Bone marrow (tissue), 2 donors: ENCODE data around the gene NEURL1.
"Not testable (repeated sequence)": the region's sequence is repeated elsewhere in the genome, so short reads cannot be mapped to it uniquely, and the experiment has no call there.

Experiments used
- DNase-seq, 2 donors: peaks; one replicate each; lab custom pipeline; 2025; lab: John Stamatoyannopoulos, UW

Gene NEURL1

GRCh38 chr10:103493916-103494877 lies 692 bp downstream of the NEURL1 start:
- DNase-seq, result no peak

GRCh38 chr10:103495321-103495720 lies 1.8 kb downstream of the NEURL1 start:
- no peak for DNase-seq

DNA sequence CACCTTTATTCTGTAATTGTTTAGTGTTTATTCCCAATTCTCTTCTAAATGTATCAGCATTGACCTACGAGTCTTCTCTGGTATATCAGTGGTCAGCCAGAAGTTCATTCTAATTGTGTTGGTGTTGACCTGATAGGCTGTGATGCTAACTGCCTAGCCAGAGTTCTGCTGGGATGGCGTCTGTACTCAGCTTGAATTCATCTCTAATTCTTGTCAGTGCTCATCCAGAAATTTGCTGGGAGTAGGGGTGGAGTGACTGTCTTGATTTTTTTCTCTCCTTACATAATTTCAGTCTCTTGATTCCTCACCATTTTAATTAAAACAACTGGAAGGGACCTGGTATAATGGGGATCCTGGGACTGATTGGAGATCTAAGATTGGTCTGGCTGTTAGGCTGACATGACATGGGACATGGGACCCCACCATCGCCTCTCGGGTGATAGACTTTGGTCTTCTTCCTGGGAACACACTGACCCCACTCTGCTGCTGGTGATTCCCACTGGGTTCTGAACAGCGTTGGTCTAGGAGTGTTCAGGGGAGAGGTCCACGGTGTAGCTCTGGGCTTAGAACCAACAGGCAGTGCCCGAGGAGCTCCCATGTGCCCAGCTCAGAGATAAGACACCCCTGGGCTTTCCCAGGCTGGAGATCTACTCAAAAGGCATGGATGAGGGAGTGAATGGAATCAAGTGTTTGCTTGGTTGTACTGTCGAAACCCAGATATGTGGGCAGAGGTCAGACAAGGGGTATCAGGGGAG lies 3.8 kb downstream of the NEURL1 start:
- DNase-seq, result no peak

- no peak for DNase-seq
Measured at GRCh38 chr10:103498936-103499638, 5.6 kb downstream of the NEURL1 start.

- no peak for DNase-seq
Measured at GRCh38 chr10:103499881-103500280, 6.4 kb downstream of the NEURL1 start.

GRCh38 chr10:103500481-103500880 lies 7.0 kb downstream of the NEURL1 start:
- DNase-seq, result no peak

- no peak for DNase-seq
Measured at GRCh38 chr10:103501186-103501585, 7.7 kb downstream of the NEURL1 start.

DNA sequence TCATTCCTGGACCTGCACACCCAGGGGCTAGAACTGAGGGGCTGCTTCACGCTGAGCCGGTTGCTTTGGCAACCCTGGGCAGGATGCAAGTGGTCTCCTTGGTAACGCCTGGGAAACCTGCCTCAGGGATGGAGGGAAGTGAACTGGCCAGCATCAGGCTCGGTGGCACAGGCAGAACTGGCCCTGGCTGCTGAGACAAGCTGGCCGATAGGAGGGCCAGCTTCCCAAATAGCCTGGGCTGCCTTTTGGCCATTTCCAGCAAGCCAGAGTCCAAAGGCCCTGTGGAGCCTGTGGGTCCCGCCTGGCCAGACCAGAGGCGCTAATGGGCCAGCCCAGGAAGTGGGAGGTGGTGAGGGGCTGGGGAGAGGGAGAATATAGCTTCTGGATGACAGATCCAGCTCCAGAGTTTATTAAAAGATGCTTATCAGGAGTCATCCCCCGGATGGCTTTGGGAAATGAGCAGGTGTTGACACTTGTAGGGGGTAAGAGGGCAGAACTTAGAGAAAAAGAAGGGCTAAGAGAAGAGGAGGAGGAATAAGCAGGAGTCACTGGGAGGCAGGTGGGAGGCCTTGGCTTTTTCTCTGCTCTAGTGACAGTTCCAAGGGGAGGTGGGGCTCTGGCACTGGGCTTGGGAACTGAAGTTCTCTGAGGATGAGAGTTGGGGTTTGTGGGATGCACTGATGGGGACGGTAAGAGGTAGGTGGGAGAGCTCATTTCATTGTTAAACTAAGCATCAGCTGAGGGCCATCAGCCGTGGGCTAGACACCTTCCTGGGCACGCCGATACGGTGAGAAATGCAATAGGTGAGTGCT lies 9.6 kb downstream of the NEURL1 start:
- DNase-seq, result no peak

DNA sequence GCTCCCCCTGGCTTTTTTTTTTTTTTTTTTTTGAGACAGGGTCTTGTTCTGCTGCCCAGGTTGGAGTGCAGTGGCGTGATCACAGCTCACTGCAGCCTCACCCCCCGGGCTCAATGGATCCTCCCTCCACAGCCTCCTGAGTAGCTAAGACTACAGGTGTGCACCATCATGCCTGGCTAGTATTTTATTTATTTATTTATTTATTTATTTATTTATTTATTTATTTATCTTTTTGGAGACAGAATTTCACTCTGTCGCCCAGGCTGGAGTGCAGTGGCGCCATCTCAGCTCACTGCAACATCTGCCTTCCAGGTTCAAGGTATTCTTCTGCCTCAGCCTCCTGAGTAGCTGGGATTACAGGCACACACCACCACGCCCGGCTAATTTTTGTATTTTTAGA lies 10.3 kb downstream of the NEURL1 start:
- DNase-seq, result not testable (repeated sequence)

- DNase-seq, result peak in 1 of 2 donors; percentile 43
Measured at GRCh38 chr10:103504181-103504783, 10.8 kb downstream of the NEURL1 start.

DNA sequence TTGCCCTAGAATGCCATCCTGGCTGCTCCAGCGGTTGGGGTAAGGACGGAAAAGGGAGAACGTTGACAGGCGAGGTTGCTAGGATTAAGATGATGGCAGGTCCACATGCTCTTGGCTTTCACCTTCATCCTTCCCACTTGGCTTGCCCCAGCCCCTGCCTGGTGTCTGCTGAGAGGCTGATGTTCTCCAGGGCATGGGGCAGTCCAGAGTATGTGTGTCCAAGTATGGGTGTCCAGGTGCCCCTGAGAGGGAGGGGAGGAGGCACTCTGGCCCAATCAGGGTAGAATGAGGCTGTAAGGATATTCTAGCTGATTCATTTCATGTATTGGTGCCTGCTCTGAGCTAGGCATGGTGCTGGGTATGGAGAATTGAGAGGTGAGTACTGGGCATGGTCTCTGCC lies 12.6 kb downstream of the NEURL1 start:
- no peak for DNase-seq

DNA sequence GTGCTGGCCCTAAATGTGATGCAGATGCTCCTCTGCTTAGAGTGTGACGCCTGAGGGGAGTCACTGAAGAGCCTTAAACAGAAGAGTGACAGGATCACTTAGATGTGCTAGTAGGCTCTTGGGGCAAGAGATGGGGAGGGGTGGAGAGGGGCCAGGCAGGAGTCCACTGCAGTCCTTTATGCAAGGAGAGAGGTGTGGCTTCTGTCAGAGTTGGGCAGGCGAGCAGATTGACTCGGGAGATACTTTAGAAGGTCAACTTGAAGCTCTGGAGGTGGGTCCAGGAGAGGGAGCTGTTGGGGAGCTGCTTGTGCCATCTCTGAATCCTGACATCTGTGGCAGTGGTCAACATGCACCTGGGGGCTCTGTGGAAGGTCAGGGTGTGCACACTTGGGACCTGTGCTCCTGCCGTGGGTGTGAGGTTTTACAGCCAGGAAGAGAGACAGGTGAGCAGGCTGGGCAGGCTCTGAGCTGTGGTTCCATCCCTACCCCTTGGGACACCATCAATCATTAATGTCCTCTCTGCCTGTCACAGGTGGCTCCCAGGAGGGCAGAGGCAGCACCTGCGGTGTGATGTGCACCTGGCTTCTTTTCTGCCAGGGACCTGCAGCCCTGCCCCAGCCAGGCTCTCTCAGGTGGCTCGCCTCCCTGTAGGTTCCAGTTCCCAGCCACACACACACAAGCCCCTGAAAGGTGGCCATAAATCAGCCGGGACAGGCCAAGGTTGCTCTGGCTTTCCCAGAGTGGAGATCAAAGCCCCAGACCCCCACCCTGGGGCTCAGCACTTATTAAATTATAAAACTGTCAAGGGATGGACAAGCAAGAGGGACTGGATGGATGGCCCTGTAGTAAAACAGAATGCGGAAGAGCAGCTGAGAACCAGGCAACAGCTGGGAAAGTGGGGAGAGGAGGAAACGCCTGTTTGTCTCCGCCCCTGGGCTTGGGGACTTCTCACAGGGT lies 14.0 kb downstream of the NEURL1 start:
- no peak for DNase-seq

- DNase-seq, result no peak
Measured at GRCh38 chr10:103510046-103510685, 16.7 kb downstream of the NEURL1 start.

DNA sequence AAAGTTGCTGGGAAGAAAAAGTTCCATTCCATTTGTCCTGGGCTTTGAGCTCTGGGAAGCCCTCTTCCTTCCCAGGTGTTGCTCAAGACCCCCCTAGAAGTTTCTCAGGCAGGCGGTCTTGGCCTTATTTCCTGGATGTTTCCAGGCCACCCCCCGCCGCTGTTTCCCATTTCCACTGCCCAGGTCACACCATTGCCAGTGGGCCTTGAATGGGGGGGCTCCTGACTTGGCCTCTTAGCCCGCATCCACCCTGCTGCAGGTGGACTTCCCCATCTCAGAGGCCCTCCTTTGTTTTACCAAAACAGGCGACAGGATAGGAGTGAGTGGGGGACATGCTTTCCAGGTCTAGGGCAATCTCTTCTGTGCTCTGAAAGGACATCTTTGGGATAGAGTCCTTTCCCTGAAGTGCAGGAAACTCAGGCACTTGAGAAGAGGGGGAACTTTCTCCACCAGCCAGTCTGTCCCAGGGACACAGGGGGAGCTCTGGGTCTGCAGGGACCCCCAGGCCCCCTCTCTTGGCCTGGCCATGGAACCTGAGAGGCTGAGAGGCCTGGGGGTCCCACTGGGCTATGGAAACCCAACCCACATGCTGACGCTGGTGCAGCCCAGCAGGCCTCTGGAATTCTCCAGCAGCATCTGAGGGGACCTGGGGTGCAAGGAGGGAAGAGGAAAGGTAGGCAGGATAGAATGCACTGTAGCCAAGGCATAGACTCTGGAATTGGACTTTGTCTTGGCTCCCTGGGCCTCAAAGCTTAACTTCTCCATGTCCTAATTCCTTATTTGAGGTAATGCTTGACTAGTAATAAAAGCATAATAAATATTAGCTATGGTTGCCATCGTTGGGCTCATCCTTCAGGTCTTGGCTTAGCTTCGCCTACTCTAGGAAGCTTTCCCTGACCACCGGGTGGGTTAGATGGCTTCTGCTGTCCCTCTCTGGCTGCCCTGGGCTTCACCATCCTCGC lies 17.6 kb downstream of the NEURL1 start:
- no peak for DNase-seq

DNA sequence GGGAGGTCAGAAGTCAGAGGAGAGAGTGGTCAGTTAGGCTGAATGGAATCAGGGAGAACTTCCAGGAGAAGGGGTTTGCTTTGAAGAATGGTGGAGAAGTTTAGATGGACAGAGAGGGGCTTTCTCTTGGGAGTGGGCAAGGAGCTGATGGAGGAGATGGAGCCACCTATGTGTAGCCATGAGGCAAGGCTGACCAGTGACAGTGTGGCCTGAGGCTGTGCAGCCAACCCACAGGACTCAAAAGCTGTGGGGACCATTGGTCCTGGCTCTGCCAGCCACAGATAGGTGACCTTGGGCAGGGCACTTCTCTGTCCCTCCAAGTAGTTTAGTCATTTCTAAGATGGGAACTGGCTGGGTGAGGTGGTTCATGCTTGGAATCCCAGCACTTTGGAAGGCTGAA lies 18.7 kb downstream of the NEURL1 start:
- no peak for DNase-seq

DNA sequence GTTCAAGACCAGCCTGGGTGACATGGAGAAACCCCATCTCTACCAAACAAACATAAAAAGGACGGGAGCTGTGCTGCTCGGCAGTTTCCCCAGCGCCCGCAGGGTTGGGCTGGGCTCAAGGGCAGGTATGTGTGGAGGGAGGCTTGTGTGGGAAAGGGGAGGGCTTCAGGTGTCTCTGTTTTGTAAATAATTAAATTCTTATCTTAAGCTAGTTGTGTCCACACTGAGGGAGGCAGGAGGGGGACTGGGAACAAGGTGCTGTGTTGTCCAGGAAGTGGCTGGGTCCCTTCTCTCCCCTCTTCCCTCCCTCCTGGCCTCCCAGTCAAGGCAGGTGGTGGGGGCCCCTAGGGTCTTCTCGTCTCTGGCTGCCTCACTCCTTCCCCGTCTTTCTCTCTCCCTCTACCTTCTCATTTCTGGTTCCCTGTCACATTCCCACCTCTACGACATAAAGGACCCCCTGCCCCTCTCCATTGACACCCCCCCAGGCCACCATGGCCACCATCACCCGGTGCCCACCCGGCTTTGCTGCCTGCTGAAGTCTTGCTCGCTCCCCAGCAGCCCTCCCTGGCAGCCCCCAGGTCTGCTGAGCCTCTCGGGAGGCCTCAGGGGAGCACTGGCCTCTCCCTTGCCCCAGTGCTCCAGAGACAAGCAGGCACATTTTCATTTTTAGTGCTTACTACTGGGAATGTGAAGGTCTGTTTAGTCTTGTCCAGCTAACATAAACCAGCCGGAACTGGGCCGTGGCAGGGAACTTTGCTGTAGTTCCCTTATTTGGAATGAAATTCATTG lies 19.3 kb downstream of the NEURL1 start:
- DNase-seq, result no peak

DNA sequence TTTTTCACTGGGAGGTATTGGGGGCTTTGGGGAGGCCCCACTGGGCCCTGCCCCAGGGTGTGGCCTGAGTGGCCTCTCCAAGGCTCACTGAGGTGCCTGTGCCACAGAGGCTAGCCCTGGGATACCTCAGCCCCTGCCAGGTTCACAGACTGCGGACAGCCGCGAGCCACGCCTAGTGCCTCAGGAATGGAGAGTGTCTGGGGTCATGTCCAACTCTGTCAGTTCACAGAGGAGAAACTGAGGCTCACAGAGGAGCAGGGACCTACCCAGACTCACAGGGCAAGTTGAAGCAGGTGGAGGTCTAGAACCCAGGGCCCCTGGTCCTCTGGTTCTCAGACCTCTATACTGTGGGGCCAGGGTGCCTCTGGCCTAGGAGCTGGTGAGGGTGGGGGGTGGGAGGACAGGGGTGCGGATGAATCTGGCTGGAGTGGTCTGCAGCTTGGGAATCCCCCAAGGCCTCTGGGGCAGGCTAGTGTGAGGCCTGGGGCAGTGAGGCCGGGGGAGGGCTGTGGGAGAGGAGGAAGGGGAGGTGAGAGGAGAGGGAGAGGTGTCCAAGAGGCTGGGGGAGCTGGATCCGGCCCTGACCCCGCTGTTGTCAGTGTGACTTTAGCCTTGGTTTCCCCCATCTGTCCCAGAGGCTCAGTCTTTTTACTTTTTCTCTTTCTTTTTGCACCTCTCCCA lies 20.0 kb downstream of the NEURL1 start:
- no peak for DNase-seq
